Measurements from ENCODE around the gene KHK. TPM values are rescaled to one million over a fixed set of nuclear protein-coding genes. Genes with fewer than 3 reads are reported as not detected.

The KHK gene
- 1.2 TPM for polyA plus RNA-seq (2013, experiment 1 of 2)
- 1.1 TPM for polyA plus RNA-seq (2013, experiment 2 of 2)

- H3K9me3 ChIP-seq (ENCODE audit: control insufficient read depth, low read length) = no peaks in the 10 kb centered on the region
- WGBS, 2 experiments (ENCODE audit: insufficient coverage in 2 of 2) = 10 to 12% methylated on average over 45 to 54 of the region's 54 CpGs
- H3K4me3 ChIP-seq (ENCODE audit: extremely low read depth, insufficient read depth, low read length, poor library complexity, severe bottlenecking) = peak within 1 kb of the TSS; percentile 66
- H3K36me3 ChIP-seq (ENCODE audit: control insufficient read depth, insufficient read depth, low read length) = no peaks in the 10 kb centered on the region
- H3K27ac ChIP-seq (ENCODE audit: low read depth, low read length, severe bottlenecking) = peak within 1 kb of the TSS; percentile 81
- H3K4me1 ChIP-seq (ENCODE audit: control insufficient read depth, insufficient read depth, low read length, poor library complexity, severe bottlenecking) = peaks cover 11% of the 10 kb centered on the region
Measured at GRCh38 chr2:27086724-27087593, at the start of gene KHK. KHK (plus strand) TSS chr2:27086772; CDS start chr2:27087260, 488 bp downstream.

GRCh38 chr2:27038012-27038411, 48.6 kb upstream of the KHK start:
- H3K9me3 ChIP-seq (ENCODE audit: control insufficient read depth, low read length) = no peaks in the 10 kb centered on the region
- WGBS, 2 experiments (ENCODE audit: insufficient coverage in 2 of 2) = 88 to 100% methylated on average over 3 to 6 of the region's 6 CpGs
- H3K4me3 ChIP-seq (ENCODE audit: extremely low read depth, insufficient read depth, low read length, poor library complexity, severe bottlenecking) = no peak overlapping the region
- no peaks in the 10 kb centered on the region for H3K4me1 ChIP-seq (ENCODE audit: control insufficient read depth, insufficient read depth, low read length, poor library complexity, severe bottlenecking)
- peaks cover 88% of the 10 kb centered on the region for H3K36me3 ChIP-seq (ENCODE audit: control insufficient read depth, insufficient read depth, low read length)
- no peak overlapping the region for H3K27ac ChIP-seq (ENCODE audit: low read depth, low read length, severe bottlenecking)

GRCh38 chr2:27038631-27039339, 47.8 kb upstream of the KHK start:
- Histone ChIP-seq H3K9me3 (ENCODE audit: control insufficient read depth, low read length) (no peaks in the 10 kb centered on the region), H3K4me1 (ENCODE audit: control insufficient read depth, insufficient read depth, low read length, poor library complexity, severe bottlenecking) (no peaks in the 10 kb centered on the region), H3K27ac (ENCODE audit: low read depth, low read length, severe bottlenecking) (no peak overlapping the region), H3K4me3 (ENCODE audit: extremely low read depth, insufficient read depth, low read length, poor library complexity, severe bottlenecking) (no peak overlapping the region), H3K36me3 (ENCODE audit: control insufficient read depth, insufficient read depth, low read length) (peaks cover 95% of the 10 kb centered on the region)
- 92 to 97% methylated on average over 7 to 13 of the region's 17 CpGs for WGBS, 2 experiments (ENCODE audit: insufficient coverage in 2 of 2)

- WGBS, 2 experiments (ENCODE audit: insufficient coverage in 2 of 2) = 95 to 100% methylated on average over 3 of the region's 6 CpGs
- H3K36me3 ChIP-seq (ENCODE audit: control insufficient read depth, insufficient read depth, low read length) = peaks cover 93% of the 10 kb centered on the region
- no peaks in the 10 kb centered on the region for H3K9me3 ChIP-seq (ENCODE audit: control insufficient read depth, low read length)
- H3K27ac ChIP-seq (ENCODE audit: low read depth, low read length, severe bottlenecking) = no peak overlapping the region
- H3K4me3 ChIP-seq (ENCODE audit: extremely low read depth, insufficient read depth, low read length, poor library complexity, severe bottlenecking) = no peak overlapping the region
- H3K4me1 ChIP-seq (ENCODE audit: control insufficient read depth, insufficient read depth, low read length, poor library complexity, severe bottlenecking) = no peaks in the 10 kb centered on the region
Measured at GRCh38 chr2:27039426-27039825, 47.1 kb upstream of the KHK start.

- peaks cover 90% of the 10 kb centered on the region for H3K36me3 ChIP-seq (ENCODE audit: control insufficient read depth, insufficient read depth, low read length)
- 96 to 97% methylated on average over 4 to 7 of the region's 7 CpGs for WGBS, 2 experiments (ENCODE audit: insufficient coverage in 2 of 2)
- H3K4me3 ChIP-seq (ENCODE audit: extremely low read depth, insufficient read depth, low read length, poor library complexity, severe bottlenecking) = no peak overlapping the region
- no peaks in the 10 kb centered on the region for H3K4me1 ChIP-seq (ENCODE audit: control insufficient read depth, insufficient read depth, low read length, poor library complexity, severe bottlenecking)
- H3K27ac ChIP-seq (ENCODE audit: low read depth, low read length, severe bottlenecking) = no peak overlapping the region
- H3K9me3 ChIP-seq (ENCODE audit: control insufficient read depth, low read length) = no peaks in the 10 kb centered on the region
Measured at GRCh38 chr2:27039871-27040270, 46.7 kb upstream of the KHK start.

GRCh38 chr2:27040282-27040681, 46.3 kb upstream of the KHK start:
- H3K4me3 ChIP-seq (ENCODE audit: extremely low read depth, insufficient read depth, low read length, poor library complexity, severe bottlenecking) = no peak overlapping the region
- 100% methylated on average over 5 of the region's 8 CpGs for WGBS, 2 experiments (ENCODE audit: insufficient coverage in 2 of 2)
- H3K36me3 ChIP-seq (ENCODE audit: control insufficient read depth, insufficient read depth, low read length) = peaks cover 86% of the 10 kb centered on the region
- no peaks in the 10 kb centered on the region for H3K4me1 ChIP-seq (ENCODE audit: control insufficient read depth, insufficient read depth, low read length, poor library complexity, severe bottlenecking)
- H3K9me3 ChIP-seq (ENCODE audit: control insufficient read depth, low read length) = no peaks in the 10 kb centered on the region
- H3K27ac ChIP-seq (ENCODE audit: low read depth, low read length, severe bottlenecking) = no peak overlapping the region

- WGBS, 2 experiments (ENCODE audit: insufficient coverage in 2 of 2) = 94 to 98% methylated on average over 4 to 5 of the region's 5 CpGs
Measured at GRCh38 chr2:27041752-27042151, 44.8 kb upstream of the KHK start.

GRCh38 chr2:27042159-27042661, 44.4 kb upstream of the KHK start:
- Histone ChIP-seq H3K4me3 (ENCODE audit: extremely low read depth, insufficient read depth, low read length, poor library complexity, severe bottlenecking) (no peak overlapping the region), H3K36me3 (ENCODE audit: control insufficient read depth, insufficient read depth, low read length) (peaks cover 66% of the 10 kb centered on the region), H3K27ac (ENCODE audit: low read depth, low read length, severe bottlenecking) (no peak overlapping the region), H3K9me3 (ENCODE audit: control insufficient read depth, low read length) (no peaks in the 10 kb centered on the region), H3K4me1 (ENCODE audit: control insufficient read depth, insufficient read depth, low read length, poor library complexity, severe bottlenecking) (no peaks in the 10 kb centered on the region)
- WGBS, 2 experiments (ENCODE audit: insufficient coverage in 2 of 2) = 90 to 92% methylated on average over 8 to 9 of the region's 10 CpGs

More at GRCh38 chr2:27041752-27042151, 44.8 kb upstream of the KHK start:
- no peak overlapping the region for H3K27ac ChIP-seq (ENCODE audit: low read depth, low read length, severe bottlenecking)
- no peaks in the 10 kb centered on the region for H3K9me3 ChIP-seq (ENCODE audit: control insufficient read depth, low read length)
- H3K36me3 ChIP-seq (ENCODE audit: control insufficient read depth, insufficient read depth, low read length) = peaks cover 71% of the 10 kb centered on the region
- H3K4me3 ChIP-seq (ENCODE audit: extremely low read depth, insufficient read depth, low read length, poor library complexity, severe bottlenecking) = no peak overlapping the region
- H3K4me1 ChIP-seq (ENCODE audit: control insufficient read depth, insufficient read depth, low read length, poor library complexity, severe bottlenecking) = no peaks in the 10 kb centered on the region

- Histone ChIP-seq H3K27ac (ENCODE audit: low read depth, low read length, severe bottlenecking) (no peak overlapping the region), H3K9me3 (ENCODE audit: control insufficient read depth, low read length) (no peaks in the 10 kb centered on the region), H3K4me1 (ENCODE audit: control insufficient read depth, insufficient read depth, low read length, poor library complexity, severe bottlenecking) (no peaks in the 10 kb centered on the region), H3K4me3 (ENCODE audit: extremely low read depth, insufficient read depth, low read length, poor library complexity, severe bottlenecking) (no peak overlapping the region), H3K36me3 (ENCODE audit: control insufficient read depth, insufficient read depth, low read length) (peaks cover 57% of the 10 kb centered on the region)
- WGBS, 2 experiments (ENCODE audit: insufficient coverage in 2 of 2) = 88 to 96% methylated on average over 4 to 5 of the region's 7 CpGs
Measured at GRCh38 chr2:27042985-27043634, 43.5 kb upstream of the KHK start.

GRCh38 chr2:27049422-27050280, 36.9 kb upstream of the KHK start:
- Histone ChIP-seq H3K9me3 (ENCODE audit: control insufficient read depth, low read length) (no peaks in the 10 kb centered on the region), H3K27ac (ENCODE audit: low read depth, low read length, severe bottlenecking) (peak overlapping the region; percentile 88)
- 12 to 13% methylated on average over 45 to 50 of the region's 52 CpGs for WGBS, 2 experiments (ENCODE audit: insufficient coverage in 2 of 2)

More at GRCh38 chr2:27049422-27050280, 36.9 kb upstream of the KHK start:
- Histone ChIP-seq H3K36me3 (ENCODE audit: control insufficient read depth, insufficient read depth, low read length) (peaks cover 15% of the 10 kb centered on the region), H3K4me3 (ENCODE audit: extremely low read depth, insufficient read depth, low read length, poor library complexity, severe bottlenecking) (peak overlapping the region; percentile 87), H3K4me1 (ENCODE audit: control insufficient read depth, insufficient read depth, low read length, poor library complexity, severe bottlenecking) (peaks cover 16% of the 10 kb centered on the region)
